Activated CD4-positive, alpha-beta T cell treated with anti-CD3 and anti-CD28 coated beads for 36 hours (primary cell): ENCODE data around the gene GAB2. TPM values are rescaled to one million over a fixed set of nuclear protein-coding genes. Genes with fewer than 3 reads are reported as not detected.
"Not testable (repeated sequence)": the region's sequence is repeated elsewhere in the genome, so short reads cannot be mapped to it uniquely, and the experiment has no call there.

ENCODE experiments used
- ATAC-seq: fragments of 200-7000 bp; cut with Tn5 transposase; one replicate; pipeline ENCODE4 v1.10.0; 2021; ENCODE audit warnings: mild to moderate bottlenecking, moderate library complexity
- CTCF ChIA-PET: fragments of 350-600 bp; sonication (Branson Sonifier 250); formaldehyde crosslinking; loops from one replicate; lab custom pipeline; 2021; ENCODE audit warnings: antibody characterized with exemption; lab: Charles Lee
- POLR2A ChIA-PET: fragments of 350-600 bp; sonication (Branson Sonifier 250); formaldehyde crosslinking; loops from one replicate; lab custom pipeline; 2021; ENCODE audit warnings: antibody characterized with exemption, inconsistent platforms; lab: Charles Lee
- DNase-seq: peaks from one replicate; pipeline ENCODE4 v3.0.0-alpha.2; 2020
- H3K27ac Mint-ChIP-seq: one replicate; pipeline ENCODE4 v1.8.0; 2021; ENCODE audit warnings: mixed read lengths
- H3K27me3 Mint-ChIP-seq: one replicate; pipeline ENCODE4 v1.8.0; 2021; ENCODE audit warnings: mixed read lengths
- H3K36me3 Mint-ChIP-seq: one replicate; pipeline ENCODE4 v1.8.0; 2021; ENCODE audit warnings: low read depth, mixed read lengths
- H3K4me1 Mint-ChIP-seq: one replicate; pipeline ENCODE4 v1.8.0; 2021; ENCODE audit warnings: mixed read lengths
- H3K4me3 Mint-ChIP-seq: one replicate; pipeline ENCODE4 v1.8.0; 2021; ENCODE audit warnings: mild to moderate bottlenecking, moderate library complexity, mixed read lengths
- H3K9me3 Mint-ChIP-seq: one replicate; pipeline ENCODE4 v1.8.0; 2021; ENCODE audit warnings: low read depth, mixed read lengths
- intact Hi-C, 2 experiments: fragments of 100-400 bp; cut with DNase I in 1 of 2; cut with micrococcal nuclease in 1 of 2; formaldehyde crosslinking; loops; one replicate each; pipeline versions ENCODE4 v1.14.2 to v1.15.1; 2022 to 2024; cut with DNase I, micrococcal nuclease
- total RNA-seq, 2 experiments: library from RNA; stranded (reverse); gene quantifications; one replicate each; pipeline ENCODE4 v1.2.3, GENCODE V29; 2021

Gene GAB2
- total RNA-seq, 2 experiments from 2014 or later, result 4.3 to 4.8 TPM

DNA sequence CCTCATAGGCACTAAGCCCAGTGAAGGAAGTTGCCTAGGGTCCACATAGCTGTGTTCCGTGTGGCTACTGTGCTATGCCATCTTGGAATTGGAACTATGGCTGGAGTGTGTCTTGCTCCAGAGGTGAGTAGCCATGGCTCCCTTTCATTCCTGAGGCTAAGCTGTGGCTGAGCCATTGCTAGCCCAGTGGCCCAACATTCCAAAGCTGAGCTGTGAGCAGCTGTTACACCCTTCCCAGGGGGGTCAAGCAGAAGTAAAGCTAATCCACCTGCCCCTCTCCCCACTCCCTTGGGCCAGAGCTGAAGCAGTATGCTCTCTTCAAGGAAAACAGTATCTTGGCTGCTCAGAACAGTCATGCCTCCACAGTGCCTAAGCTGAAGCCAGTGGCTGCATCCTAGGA lies 177.8 kb downstream of the GAB2 start:
- DNase-seq (no peak), ATAC-seq (no peak)
- Mint-ChIP-seq H3K9me3 (peaks cover 19% of the 10 kb centered on the region), H3K4me1 (peaks cover 7% of the 10 kb centered on the region), H3K36me3 (peaks cover 12% of the 10 kb centered on the region), H3K27me3 (peaks cover 2% of the 10 kb centered on the region), H3K4me3 (no peak overlapping the region), H3K27ac (no peak overlapping the region)
- intact Hi-C loops, result no loop called here
- POLR2A ChIA-PET, result interaction anchor here (0.6 kb wide), 1 partner anchor 218 kb away, joined by 6 read pairs; no protein-coding TSS in a partner anchor
- CTCF ChIA-PET, result interaction anchor here (0.9 to 1.1 kb wide), 2 partner anchors 12 to 157 kb away, joined by 3 read pairs; no protein-coding TSS in a partner anchor

DNA sequence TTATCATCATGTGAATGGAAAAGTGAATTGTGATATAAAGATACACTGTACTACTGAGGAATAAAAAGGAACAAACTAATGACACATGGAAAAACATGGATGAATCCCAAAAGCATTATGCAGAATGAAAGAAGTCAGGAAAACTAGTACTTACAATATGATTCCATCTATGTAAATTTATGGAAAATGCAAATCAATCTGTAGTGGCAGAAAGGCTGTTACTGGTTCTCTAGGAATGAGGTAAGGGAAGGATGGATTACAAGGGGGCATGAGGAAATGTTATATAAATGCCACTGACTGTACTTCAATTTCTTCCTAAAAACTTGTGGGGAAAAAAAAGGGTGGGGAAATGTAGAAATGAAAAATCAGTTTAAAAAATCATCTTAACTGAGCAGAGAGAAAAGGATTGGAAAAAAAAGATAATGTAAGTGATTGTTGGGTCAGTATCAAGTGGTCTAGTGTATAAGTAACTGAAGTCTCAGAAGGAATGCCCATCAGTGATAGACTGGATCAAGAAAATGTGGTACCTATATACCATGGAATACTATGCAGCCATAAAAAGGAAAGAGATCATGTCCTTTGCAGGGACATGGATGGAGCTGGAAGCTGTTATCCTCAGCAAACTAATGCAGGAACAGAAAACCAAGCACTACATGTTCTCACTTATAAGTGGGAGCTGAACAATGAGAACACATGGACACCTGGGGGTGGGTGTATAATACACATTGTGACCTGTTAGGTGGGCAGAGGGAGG lies 180.2 kb downstream of the GAB2 start:
- peaks cover 19% of the 10 kb centered on the region for H3K9me3 Mint-ChIP-seq
- no peak overlapping the region for H3K4me3 Mint-ChIP-seq
- H3K27ac Mint-ChIP-seq, result no peak overlapping the region
- H3K36me3 Mint-ChIP-seq, result peaks cover 12% of the 10 kb centered on the region
- DNase-seq, result no peak
- ATAC-seq, result no peak
- CTCF ChIA-PET, result no interaction called here
- POLR2A ChIA-PET, result no interaction called here
- H3K27me3 Mint-ChIP-seq, result peaks cover 2% of the 10 kb centered on the region
- no peaks in the 10 kb centered on the region for H3K4me1 Mint-ChIP-seq
- intact Hi-C loops, result no loop called here

DNA sequence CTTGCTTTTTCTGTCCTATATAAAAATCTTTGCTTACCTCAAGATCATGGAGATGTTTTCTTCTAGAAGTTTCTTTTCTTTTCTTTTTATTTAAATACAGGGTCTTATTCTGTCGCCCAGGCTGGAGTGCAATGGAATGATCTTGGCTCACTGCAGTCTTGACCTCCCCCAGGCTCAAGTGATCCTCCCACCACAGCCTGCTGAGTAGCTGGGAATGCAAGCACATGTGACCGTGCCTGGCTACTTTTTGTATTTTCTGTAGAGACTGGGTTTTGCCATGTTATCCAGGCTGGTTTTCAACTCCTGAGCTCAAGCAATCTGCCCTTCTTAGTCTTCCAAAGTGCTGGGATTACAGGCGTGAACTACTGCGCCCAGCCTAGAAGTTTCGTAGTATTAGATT lies 183.6 kb downstream of the GAB2 start:
- H3K27ac Mint-ChIP-seq, result no peak overlapping the region
- intact Hi-C loops, result no loop called here
- peaks cover 4% of the 10 kb centered on the region for H3K9me3 Mint-ChIP-seq
- DNase-seq, result no peak
- H3K27me3 Mint-ChIP-seq, result no peaks in the 10 kb centered on the region
- peaks cover 5% of the 10 kb centered on the region for H3K36me3 Mint-ChIP-seq
- ChIA-PET POLR2A (no interaction called here), CTCF (no interaction called here)
- peaks cover 5% of the 10 kb centered on the region for H3K4me1 Mint-ChIP-seq
- no peak overlapping the region for H3K4me3 Mint-ChIP-seq
- ATAC-seq, result no peak

DNA sequence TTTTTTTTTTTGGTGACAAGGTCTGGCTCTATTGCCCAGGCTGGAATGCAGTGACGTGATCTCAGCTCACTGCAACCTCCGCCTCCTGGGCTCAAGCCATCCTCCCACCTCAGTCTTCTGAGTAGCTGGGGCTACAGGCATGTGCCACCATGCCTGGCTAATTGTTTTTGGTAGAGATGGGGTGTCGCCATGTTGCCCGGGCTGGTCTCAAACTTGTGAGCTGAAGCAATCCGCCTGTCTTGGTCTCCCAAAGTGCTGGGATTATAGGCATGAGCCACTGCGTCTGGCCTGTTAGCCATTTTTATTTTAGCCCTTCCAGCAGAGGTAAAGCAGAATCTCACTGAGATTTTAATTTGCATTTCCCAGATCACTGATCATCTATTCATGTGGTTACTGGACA lies 184.6 kb downstream of the GAB2 start:
- DNase-seq, ATAC-seq, H3K4me1 Mint-ChIP-seq, H3K27me3 Mint-ChIP-seq, H3K9me3 Mint-ChIP-seq, intact Hi-C loops, POLR2A ChIA-PET, H3K27ac Mint-ChIP-seq, H3K4me3 Mint-ChIP-seq, H3K36me3 Mint-ChIP-seq: not testable (repeated sequence)
- CTCF ChIA-PET, result interaction anchor here (0.6 kb wide), 1 partner anchor 37 kb away, joined by 3 read pairs; no protein-coding TSS in a partner anchor

DNA sequence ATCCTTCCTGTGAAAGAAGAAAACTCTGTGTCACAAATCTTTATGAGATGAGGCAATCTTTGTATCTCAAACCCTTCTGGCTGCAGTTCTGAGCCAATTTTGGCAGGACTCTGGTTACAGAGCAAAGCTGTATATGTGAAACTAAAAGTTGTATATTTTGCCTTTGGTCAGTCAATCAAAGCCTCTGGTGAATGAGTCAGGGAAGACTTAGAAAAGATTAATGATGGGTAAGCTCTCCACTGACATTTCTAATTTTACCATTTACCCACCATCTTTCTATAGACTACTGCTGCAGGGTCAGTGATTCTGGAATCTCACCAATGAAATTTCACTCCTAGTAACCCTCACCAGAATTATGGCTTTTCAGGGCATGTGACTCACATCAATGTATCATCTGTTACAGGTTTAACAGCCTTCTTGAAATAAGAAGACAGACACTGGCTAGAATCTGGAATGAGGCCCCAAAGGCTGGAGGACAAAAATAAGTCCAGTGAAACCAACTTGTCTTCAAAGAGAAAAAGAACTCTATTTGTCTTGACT lies 185.6 kb downstream of the GAB2 start:
- H3K4me1 Mint-ChIP-seq, result peaks cover 12% of the 10 kb centered on the region
- ATAC-seq (no peak), DNase-seq (no peak)
- POLR2A ChIA-PET, result no interaction called here
- CTCF ChIA-PET, result no interaction called here
- no peaks in the 10 kb centered on the region for H3K27me3 Mint-ChIP-seq
- no peaks in the 10 kb centered on the region for H3K36me3 Mint-ChIP-seq
- no peak overlapping the region for H3K27ac Mint-ChIP-seq
- H3K9me3 Mint-ChIP-seq, result no peaks in the 10 kb centered on the region
- intact Hi-C loops, result loop anchor here in 1 of 2 experiments (2.0 kb wide), 1 partner anchor 57 kb away; no protein-coding TSS in a partner anchor
- no peak overlapping the region for H3K4me3 Mint-ChIP-seq

DNA sequence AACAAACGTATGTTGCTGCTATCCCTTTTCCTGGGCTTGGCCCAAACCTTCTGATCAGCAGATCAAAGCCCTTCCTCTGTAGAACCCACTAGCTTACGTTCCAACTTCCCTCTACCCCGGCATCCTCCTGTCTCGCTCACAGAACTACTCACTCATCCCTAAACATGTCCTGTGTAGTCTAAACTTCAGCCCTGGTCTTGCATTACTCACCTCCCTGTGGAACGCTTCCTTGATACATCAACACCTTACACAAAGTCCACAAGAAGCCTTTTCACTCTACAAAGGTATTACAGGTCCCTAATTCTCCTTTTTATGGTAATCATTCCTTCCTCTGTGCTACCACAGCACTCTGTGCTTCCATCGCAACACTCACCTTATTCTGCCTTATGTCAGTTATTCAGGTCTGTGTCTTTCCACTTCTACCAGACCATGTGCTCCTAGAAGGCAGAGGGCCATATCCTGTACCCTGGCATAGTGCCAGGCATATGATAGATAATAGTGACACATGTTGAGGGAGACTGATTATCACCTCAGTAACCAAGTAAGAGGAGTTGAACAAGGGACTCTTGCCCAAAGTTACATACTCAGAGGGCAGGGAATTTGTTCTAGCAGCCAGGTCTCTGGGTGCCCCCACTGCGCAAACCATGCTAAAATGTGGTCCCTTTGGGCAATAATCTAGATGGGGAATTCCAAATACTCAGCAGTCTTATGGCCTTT lies 187.3 kb downstream of the GAB2 start:
- intact Hi-C loops, result loop anchor here in 1 of 2 experiments (2.0 kb wide), 1 partner anchor 58 kb away; no protein-coding TSS in a partner anchor
- ChIA-PET CTCF (interaction anchor here (0.7 kb wide), 1 partner anchor 76 kb away, joined by 3 read pairs; no protein-coding TSS in a partner anchor), POLR2A (no interaction called here)
- no peaks in the 10 kb centered on the region for H3K36me3 Mint-ChIP-seq
- H3K27me3 Mint-ChIP-seq, result no peaks in the 10 kb centered on the region
- peak overlapping the region; percentile 11 for H3K27ac Mint-ChIP-seq
- peaks cover 18% of the 10 kb centered on the region for H3K4me1 Mint-ChIP-seq
- no peak overlapping the region for H3K4me3 Mint-ChIP-seq
- DNase-seq, result no peak
- H3K9me3 Mint-ChIP-seq, result no peaks in the 10 kb centered on the region
- ATAC-seq, result no peak

DNA sequence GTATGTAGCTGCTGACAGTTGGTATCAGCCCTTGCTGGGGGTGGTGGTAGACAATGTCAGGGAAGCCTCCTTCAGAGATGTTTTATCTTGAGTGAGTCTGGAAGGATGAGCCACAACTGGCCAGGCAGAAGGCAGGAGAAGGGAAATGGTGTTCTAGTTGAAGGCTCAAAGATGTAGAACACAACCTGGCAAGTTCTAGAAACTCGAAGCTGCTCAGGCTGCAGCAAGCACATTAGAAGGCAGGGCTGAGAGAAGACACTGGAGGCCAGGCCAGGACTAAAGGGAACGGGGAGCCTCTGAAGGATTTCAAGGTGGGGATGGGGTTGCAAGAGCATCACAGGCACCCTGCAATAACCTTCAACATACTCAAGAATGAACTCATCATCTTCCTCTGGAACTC lies 188.5 kb downstream of the GAB2 start:
- Mint-ChIP-seq H3K9me3 (no peaks in the 10 kb centered on the region), H3K27me3 (no peaks in the 10 kb centered on the region), H3K4me3 (no peak overlapping the region), H3K4me1 (peaks cover 23% of the 10 kb centered on the region), H3K36me3 (no peaks in the 10 kb centered on the region), H3K27ac (no peak overlapping the region)
- intact Hi-C loops, result loop anchor here (2.0 to 5.0 kb wide), 3 partner anchors 188 to 336 kb away; partner anchors contain the start of gene GAB2 (in 1 of the 2)
- DNase-seq (no peak), ATAC-seq (no peak)
- POLR2A ChIA-PET, result no interaction called here
- CTCF ChIA-PET, result interaction anchor here (0.9 to 1.4 kb wide), 3 partner anchors 19 to 336 kb away, joined by 4 to 12 read pairs (median 4); no protein-coding TSS in a partner anchor

DNA sequence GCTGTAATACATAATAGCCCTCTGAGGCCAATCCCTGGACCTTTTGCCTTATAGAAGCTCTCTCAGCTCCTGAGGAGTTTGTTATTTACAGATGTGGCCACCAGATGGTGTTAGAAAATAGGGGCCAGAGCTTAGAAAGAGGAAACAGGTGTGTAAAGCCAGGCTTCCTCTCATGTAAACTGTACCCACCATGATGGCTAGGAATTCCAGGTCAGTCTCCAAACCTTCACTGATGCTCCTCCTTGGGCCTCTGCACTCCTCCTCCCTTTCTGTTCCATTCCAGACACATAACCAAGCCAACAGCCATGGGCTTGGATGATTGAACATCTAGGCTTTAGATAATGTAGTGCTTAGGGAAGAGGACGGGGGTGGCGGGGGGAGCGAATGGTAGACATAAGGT lies 189.2 kb downstream of the GAB2 start:
- DNase-seq (no peak), ATAC-seq (no peak)
- no peaks in the 10 kb centered on the region for H3K9me3 Mint-ChIP-seq
- no peak overlapping the region for H3K4me3 Mint-ChIP-seq
- H3K4me1 Mint-ChIP-seq, result peaks cover 26% of the 10 kb centered on the region
- POLR2A ChIA-PET, result no interaction called here
- CTCF ChIA-PET, result interaction anchor here (0.6 to 1.7 kb wide), 12 partner anchors 19 to 337 kb away, joined by 3 to 12 read pairs (median 3); partner anchors contain the start of genes ALG8, GAB2, KCTD21 and USP35
- H3K36me3 Mint-ChIP-seq, result no peaks in the 10 kb centered on the region
- no peak overlapping the region for H3K27ac Mint-ChIP-seq
- intact Hi-C loops, result loop anchor here (1.0 to 5.0 kb wide), 4 partner anchors 189 to 336 kb away; partner anchors contain the start of gene GAB2 (in 1 of the 2)
- no peaks in the 10 kb centered on the region for H3K27me3 Mint-ChIP-seq

DNA sequence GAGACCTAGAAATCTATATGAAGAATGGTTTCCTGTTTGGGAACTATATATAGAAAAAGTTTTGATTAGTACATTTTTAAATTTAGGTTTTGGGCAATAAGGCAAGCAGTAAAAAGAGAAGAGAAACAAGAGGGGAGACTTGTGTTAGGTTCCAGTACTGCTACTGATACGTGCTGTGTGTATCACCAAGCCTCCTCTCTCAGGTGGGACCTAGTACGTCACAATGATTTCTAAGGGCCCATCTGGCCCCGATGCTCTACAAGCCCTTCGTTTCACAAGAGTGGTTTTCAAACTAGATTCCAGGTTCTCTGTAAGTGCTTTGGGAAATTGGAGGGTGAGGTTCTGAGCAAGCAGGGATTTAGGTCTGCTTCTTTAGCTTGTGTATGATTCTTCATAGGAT lies 189.7 kb downstream of the GAB2 start:
- Mint-ChIP-seq H3K9me3 (no peaks in the 10 kb centered on the region), H3K4me3 (no peak overlapping the region), H3K27ac (no peak overlapping the region), H3K4me1 (peaks cover 27% of the 10 kb centered on the region), H3K36me3 (no peaks in the 10 kb centered on the region), H3K27me3 (no peaks in the 10 kb centered on the region)
- intact Hi-C loops, result loop anchor here (1.0 to 5.0 kb wide), 5 partner anchors 40 to 337 kb away; partner anchors contain the start of genes GAB2 (in 1 of the 2), KCTD21 (in 1 of the 2) and USP35 (in 1 of the 2)
- CTCF ChIA-PET, result interaction anchor here (0.6 to 1.7 kb wide), 14 partner anchors 12 to 337 kb away, joined by 3 to 12 read pairs (median 3); partner anchors contain the start of genes ALG8, GAB2, KCTD21 and USP35
- no peak for DNase-seq
- POLR2A ChIA-PET, result interaction anchor here (0.7 kb wide), 1 partner anchor 17 kb away, joined by 5 read pairs; no protein-coding TSS in a partner anchor
- no peak for ATAC-seq

DNA sequence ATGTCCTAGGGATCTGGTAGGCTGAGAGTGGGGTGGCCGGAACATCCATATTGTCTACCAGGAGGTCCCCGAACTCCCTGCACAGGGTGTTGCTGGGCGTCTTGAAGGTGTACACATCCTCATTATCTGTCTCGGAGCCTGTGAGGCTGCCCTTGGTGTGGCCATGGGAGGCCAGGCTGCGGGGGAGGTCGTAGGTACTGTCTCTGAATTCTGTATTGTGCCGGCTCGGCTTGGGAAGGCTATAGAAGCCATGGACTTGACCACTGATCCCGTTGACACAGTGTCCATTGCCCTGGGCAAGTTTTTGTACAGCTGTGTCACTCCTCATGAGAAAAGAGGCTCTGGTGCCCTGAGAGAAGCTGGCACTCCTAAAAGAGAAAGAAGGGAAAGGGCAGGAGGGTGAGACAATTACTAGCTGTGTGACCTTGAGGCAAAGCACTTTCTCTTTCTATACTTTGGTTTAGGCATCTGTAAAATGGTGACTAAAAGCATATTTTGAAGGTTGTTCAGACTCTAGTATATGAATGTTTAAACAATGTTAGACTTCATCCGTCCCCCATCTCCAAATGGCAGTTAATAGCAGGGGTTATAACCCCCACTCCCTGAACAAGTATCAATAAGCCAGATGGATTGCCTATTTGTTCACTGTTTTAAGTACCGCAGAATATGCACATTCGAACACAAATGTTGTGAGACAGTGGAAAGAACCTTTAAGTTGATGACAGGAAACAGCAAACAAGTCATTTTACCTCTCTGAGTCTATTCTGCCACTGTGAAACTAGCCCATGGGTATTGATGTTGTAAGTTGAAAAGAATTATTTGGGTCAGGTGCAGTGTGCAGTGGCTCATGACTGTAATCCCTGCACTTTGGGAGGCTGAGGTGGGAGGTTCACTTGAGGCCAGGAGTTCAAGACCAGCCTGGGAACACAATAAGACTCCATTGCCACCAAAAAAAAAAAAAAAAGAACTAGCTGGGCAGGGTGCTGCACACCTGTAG lies 190.6 kb downstream of the GAB2 start:
- peaks cover 27% of the 10 kb centered on the region for H3K4me1 Mint-ChIP-seq
- ChIA-PET POLR2A (interaction anchor here (0.6 to 1.1 kb wide), 3 partner anchors 16 to 88 kb away, joined by 3 to 6 read pairs (median 5); partner anchors contain the start of gene ALG8), CTCF (interaction anchor here (0.7 to 1.7 kb wide), 5 partner anchors 13 to 65 kb away, joined by 3 to 10 read pairs (median 3); partner anchors contain the start of genes KCTD21 and USP35)
- intact Hi-C loops, result loop anchor here (1.0 to 5.0 kb wide), 3 partner anchors 39 to 195 kb away; partner anchors contain the start of genes GAB2 (in 1 of the 2), KCTD21 (in 1 of the 2) and USP35 (in 1 of the 2)
- DNase-seq, result peak; percentile 55
- ATAC-seq, result peak; percentile 86
- H3K4me3 Mint-ChIP-seq, result peak overlapping the region; percentile 16
- peaks cover 3% of the 10 kb centered on the region for H3K36me3 Mint-ChIP-seq
- H3K27ac Mint-ChIP-seq, result peak overlapping the region; percentile 69
- H3K9me3 Mint-ChIP-seq, result no peaks in the 10 kb centered on the region
- no peaks in the 10 kb centered on the region for H3K27me3 Mint-ChIP-seq
